Trophoblast cell (in vitro differentiated cells and primary cell): ENCODE measurements around the gene TMEM250.
A peak's percentile ranks its signal among the peaks of the same experiment; 100 is the strongest.

Experiments used
- DNase-seq, 2 donors: peaks; one replicate each; pipeline ENCODE4 v3.0.0-alpha.2; 2016
- H2AFZ ChIP-seq: 2 replicates; pipeline ENCODE4 v1.6.1; 2013; ENCODE audit warnings: low read length, moderate library complexity, mild to moderate bottlenecking; ENCODE audit not compliant: insufficient read depth, poor library complexity
- H2AK5ac ChIP-seq: 2 replicates; pipeline ENCODE4 v1.6.1; 2013; ENCODE audit warnings: mild to moderate bottlenecking, low read length
- H2BK120ac ChIP-seq: 2 replicates; pipeline ENCODE4 v1.6.1; 2013; ENCODE audit warnings: low read length, mild to moderate bottlenecking, moderate library complexity; ENCODE audit not compliant: insufficient read depth, poor library complexity
- H2BK12ac ChIP-seq: 2 replicates; pipeline ENCODE4 v1.6.1; 2013; ENCODE audit warnings: mild to moderate bottlenecking, low read length, moderate library complexity
- H2BK5ac ChIP-seq: 2 replicates; pipeline ENCODE4 v1.6.1; 2013; ENCODE audit warnings: low read length, low read depth, moderate library complexity, mild to moderate bottlenecking; ENCODE audit not compliant: poor library complexity
- H3K14ac ChIP-seq: 2 replicates; pipeline ENCODE4 v1.6.1; 2013; ENCODE audit warnings: mild to moderate bottlenecking, low read length
- H3K18ac ChIP-seq: 2 replicates; pipeline ENCODE4 v1.6.1; 2013; ENCODE audit warnings: mild to moderate bottlenecking, low read length
- H3K23ac ChIP-seq: 2 replicates; pipeline ENCODE4 v1.6.1; 2013; ENCODE audit warnings: low read length
- H3K27ac ChIP-seq: 2 replicates; pipeline ENCODE4 v1.5.1; 2013; ENCODE audit warnings: low read depth, mild to moderate bottlenecking, inconsistent platforms, low read length, moderate library complexity
- H3K27me3 ChIP-seq: 2 replicates; pipeline ENCODE4 v1.6.1; 2013; ENCODE audit warnings: inconsistent platforms, mild to moderate bottlenecking, low read length, moderate library complexity; ENCODE audit not compliant: insufficient read depth
- H3K36me3 ChIP-seq, 2 experiments: 1 replicate in 1 of 2; 2 replicates in 1 of 2; pipeline ENCODE4 v1.6.1; 2013; ENCODE audit warnings: low read length in 2 of 2, mild to moderate bottlenecking in 2 of 2, moderate library complexity in 1 of 2; ENCODE audit not compliant: insufficient read depth in 2 of 2, control insufficient read depth in 1 of 2
- H3K4ac ChIP-seq: 2 replicates; pipeline ENCODE4 v1.6.1; 2013; ENCODE audit warnings: low read depth, mild to moderate bottlenecking, low read length, moderate library complexity
- H3K4me1 ChIP-seq, 2 experiments: 1 replicate in 1 of 2; 2 replicates in 1 of 2; pipeline ENCODE4 v1.6.1; 2013; ENCODE audit warnings: low read length in 2 of 2, mild to moderate bottlenecking in 2 of 2, moderate library complexity in 1 of 2; ENCODE audit not compliant: insufficient read depth in 2 of 2, control insufficient read depth in 1 of 2
- H3K4me2 ChIP-seq: 2 replicates; pipeline ENCODE4 v1.6.1; 2013; ENCODE audit warnings: inconsistent platforms, mild to moderate bottlenecking, low read length, moderate library complexity
- H3K4me3 ChIP-seq: 2 replicates; pipeline ENCODE4 v1.5.1; 2013; ENCODE audit warnings: mild to moderate bottlenecking, low read depth, low read length, inconsistent platforms
- H3K79me1 ChIP-seq: one replicate; pipeline ENCODE4 v1.6.1; 2013; ENCODE audit warnings: low read length
- H3K79me2 ChIP-seq: 2 replicates; pipeline ENCODE4 v1.6.1; 2013; ENCODE audit warnings: low read length, mild to moderate bottlenecking; ENCODE audit not compliant: control insufficient read depth, insufficient read depth, poor library complexity
- H3K9ac ChIP-seq: 2 replicates; pipeline ENCODE4 v1.6.1; 2013; ENCODE audit warnings: mild to moderate bottlenecking, low read length
- H3K9me3 ChIP-seq: 2 replicates; pipeline ENCODE4 v1.6.1; 2013; ENCODE audit warnings: low read depth, mild to moderate bottlenecking, control low read depth, inconsistent platforms, low read length; ENCODE audit not compliant: insufficient read depth
- H4K12ac ChIP-seq: 2 replicates; pipeline ENCODE4 v1.6.1; 2013; ENCODE audit warnings: low read depth, mild to moderate bottlenecking, low read length, moderate library complexity
- H4K8ac ChIP-seq: 2 replicates; pipeline ENCODE4 v1.6.1; 2013; ENCODE audit warnings: low read depth, mild to moderate bottlenecking, low read length, moderate library complexity
- H4K91ac ChIP-seq: one replicate; pipeline ENCODE4 v1.6.1; 2013; ENCODE audit warnings: low read depth, mild to moderate bottlenecking, low read length, moderate library complexity
- WGBS: extraction: QIAGEN DNeasy Blood & Tissue Kit; methylation state at CpG from one replicate; pipeline ENCODE4 v1.1.7; 2013; ENCODE audit warnings: missing lambda C conversion rate; ENCODE audit not compliant: insufficient read length, insufficient coverage; ENCODE audit errors: extremely low coverage; 5-methylcytosine and 5-hydroxymethylcytosine counted together

TMEM250 gene

GRCh38 chr9:136085815-136086212 lies 32.9 kb downstream of the TMEM250 start:
- Histone ChIP-seq H3K79me1 (peaks cover under 1% of the 10 kb centered on the region), H3K27ac (no peak overlapping the region), H3K36me3 (peaks cover 0 to 7% of the 10 kb centered on the region in 2 experiments), H3K14ac (no peak overlapping the region), H2BK120ac (no peak overlapping the region), H3K4me2 (no peak overlapping the region), H3K27me3 (no peaks in the 10 kb centered on the region), H2BK5ac (no peak overlapping the region), H2AFZ (no peak overlapping the region), H3K9me3 (no peaks in the 10 kb centered on the region), H3K18ac (no peak overlapping the region), H3K4ac (no peak overlapping the region), H3K4me3 (no peak overlapping the region), H2AK5ac (no peak overlapping the region), H3K9ac (no peak overlapping the region), H4K12ac (no peak overlapping the region), H2BK12ac (no peak overlapping the region), H3K79me2 (no peaks in the 10 kb centered on the region), H4K91ac (no peak overlapping the region), H3K23ac (no peak overlapping the region), H4K8ac (no peak overlapping the region), H3K4me1 (peaks cover 3 to 4% of the 10 kb centered on the region in 2 experiments)
- DNase-seq, result no peak
- WGBS, result no CpG with 5 or more reads among the region's 16 CpGs

DNA sequence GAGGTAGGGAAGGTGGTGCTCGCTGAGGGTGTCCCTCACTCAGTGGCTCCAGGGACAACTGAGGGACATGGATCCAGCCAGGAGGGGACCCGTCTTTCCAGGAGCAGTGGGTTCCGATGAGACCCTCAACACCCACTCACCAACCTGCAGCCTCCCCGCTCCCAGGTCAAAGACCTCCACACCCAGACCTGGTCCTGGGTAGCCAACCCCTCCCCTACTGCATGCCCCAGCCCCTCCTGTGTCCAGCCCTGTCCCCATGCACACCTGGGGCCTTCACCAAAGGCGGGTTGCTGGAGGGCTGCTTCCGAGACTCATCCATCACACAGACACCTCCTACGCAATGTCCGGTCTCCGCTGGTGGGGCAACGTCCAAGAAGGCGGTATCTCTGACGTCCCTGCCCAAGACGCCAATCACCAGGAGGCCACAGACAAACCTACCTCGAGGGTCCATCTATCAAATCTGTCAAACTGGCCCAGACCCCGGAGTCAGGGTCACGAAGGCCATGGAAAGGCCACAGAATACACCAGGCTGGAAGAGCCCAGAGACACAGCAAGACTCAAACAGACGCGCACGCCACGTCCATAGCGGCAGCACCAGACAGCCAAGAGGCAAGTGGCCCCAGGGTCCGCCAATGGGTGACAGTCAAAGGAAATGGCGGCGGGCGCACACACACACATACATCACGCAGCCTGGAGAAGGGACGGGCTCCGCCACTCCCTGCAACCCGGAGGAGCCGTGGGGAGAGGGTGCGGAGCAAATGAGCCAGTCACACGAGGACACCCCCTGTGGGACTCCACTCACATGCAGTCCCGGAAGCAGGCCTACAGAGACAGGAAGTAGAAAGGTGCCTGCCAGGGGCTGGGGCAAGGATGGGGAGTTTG lies 34.4 kb downstream of the TMEM250 start:
- WGBS, result no CpG with 5 or more reads among the region's 33 CpGs
- Histone ChIP-seq H3K23ac (no peak overlapping the region), H4K12ac (no peak overlapping the region)

DNA sequence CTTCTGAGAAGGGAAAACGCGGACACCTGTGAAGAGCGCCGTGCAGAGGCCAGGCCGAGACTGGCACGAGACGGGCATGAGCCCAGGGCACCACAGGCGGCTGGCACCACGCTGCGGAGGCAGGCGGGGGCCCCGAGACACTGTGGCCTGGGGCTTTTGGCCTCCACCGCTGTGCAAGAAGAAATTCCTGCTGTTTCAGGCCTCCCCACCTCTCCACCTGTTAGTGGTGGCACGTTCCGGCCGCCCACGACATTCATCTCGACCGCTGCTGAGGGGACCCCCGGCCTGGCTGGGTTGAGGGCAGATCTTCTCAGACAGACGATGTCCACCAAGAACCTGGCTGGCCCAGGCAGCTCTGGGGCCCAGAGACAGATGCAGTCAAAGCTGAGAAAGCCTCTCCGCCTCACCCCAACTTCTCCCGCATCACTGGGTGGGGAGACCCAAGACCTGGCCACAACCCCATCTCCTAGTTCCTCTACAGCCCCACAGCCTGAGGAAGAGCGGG lies 35.1 kb downstream of the TMEM250 start:
- no peak overlapping the region for H3K18ac ChIP-seq
- H2BK12ac ChIP-seq, result no peak overlapping the region
- no CpG with 5 or more reads among the region's 24 CpGs for WGBS
- no peak overlapping the region for H4K12ac ChIP-seq
- H3K36me3 ChIP-seq, result peaks cover 0 to 7% of the 10 kb centered on the region in 2 experiments
- no peak overlapping the region for H3K27ac ChIP-seq
- no peak overlapping the region for H3K9ac ChIP-seq
- H3K4me3 ChIP-seq, result no peak overlapping the region
- H3K4me1 ChIP-seq, result no peaks in the 10 kb centered on the region
- H3K4ac ChIP-seq, result no peak overlapping the region
- no peak overlapping the region for H3K4me2 ChIP-seq
- no peaks in the 10 kb centered on the region for H3K27me3 ChIP-seq
- H4K91ac ChIP-seq, result no peak overlapping the region
- peaks cover 2% of the 10 kb centered on the region for H3K9me3 ChIP-seq
- H2AK5ac ChIP-seq, result no peak overlapping the region
- no peak overlapping the region for H3K14ac ChIP-seq
- no peak for DNase-seq
- H4K8ac ChIP-seq, result no peak overlapping the region
- no peaks in the 10 kb centered on the region for H3K79me1 ChIP-seq
- no peak overlapping the region for H2BK5ac ChIP-seq
- no peak overlapping the region for H2BK120ac ChIP-seq
- no peak overlapping the region for H3K23ac ChIP-seq
- H2AFZ ChIP-seq, result no peak overlapping the region
- no peaks in the 10 kb centered on the region for H3K79me2 ChIP-seq

More for the DNA sequence above, 34.4 kb downstream of the TMEM250 start:
- no peak overlapping the region for H3K4me2 ChIP-seq
- H3K79me2 ChIP-seq, result no peaks in the 10 kb centered on the region
- H3K36me3 ChIP-seq, result peaks cover 0 to 7% of the 10 kb centered on the region in 2 experiments
- no peak overlapping the region for H2AK5ac ChIP-seq
- H3K14ac ChIP-seq, result no peak overlapping the region
- no peak overlapping the region for H2BK5ac ChIP-seq
- no peak overlapping the region for H4K8ac ChIP-seq
- no peak overlapping the region for H3K9ac ChIP-seq
- H3K4ac ChIP-seq, result no peak overlapping the region
- peaks cover 2% of the 10 kb centered on the region for H3K9me3 ChIP-seq
- no peak overlapping the region for H3K18ac ChIP-seq
- H3K4me3 ChIP-seq, result no peak overlapping the region
- no peak overlapping the region for H2BK12ac ChIP-seq
- no peaks in the 10 kb centered on the region for H3K79me1 ChIP-seq
- DNase-seq, result no peak
- no peaks in the 10 kb centered on the region for H3K27me3 ChIP-seq
- no peak overlapping the region for H3K27ac ChIP-seq
- no peak overlapping the region for H2BK120ac ChIP-seq
- H3K4me1 ChIP-seq, result no peaks in the 10 kb centered on the region
- no peak overlapping the region for H4K91ac ChIP-seq
- H2AFZ ChIP-seq, result no peak overlapping the region

DNA sequence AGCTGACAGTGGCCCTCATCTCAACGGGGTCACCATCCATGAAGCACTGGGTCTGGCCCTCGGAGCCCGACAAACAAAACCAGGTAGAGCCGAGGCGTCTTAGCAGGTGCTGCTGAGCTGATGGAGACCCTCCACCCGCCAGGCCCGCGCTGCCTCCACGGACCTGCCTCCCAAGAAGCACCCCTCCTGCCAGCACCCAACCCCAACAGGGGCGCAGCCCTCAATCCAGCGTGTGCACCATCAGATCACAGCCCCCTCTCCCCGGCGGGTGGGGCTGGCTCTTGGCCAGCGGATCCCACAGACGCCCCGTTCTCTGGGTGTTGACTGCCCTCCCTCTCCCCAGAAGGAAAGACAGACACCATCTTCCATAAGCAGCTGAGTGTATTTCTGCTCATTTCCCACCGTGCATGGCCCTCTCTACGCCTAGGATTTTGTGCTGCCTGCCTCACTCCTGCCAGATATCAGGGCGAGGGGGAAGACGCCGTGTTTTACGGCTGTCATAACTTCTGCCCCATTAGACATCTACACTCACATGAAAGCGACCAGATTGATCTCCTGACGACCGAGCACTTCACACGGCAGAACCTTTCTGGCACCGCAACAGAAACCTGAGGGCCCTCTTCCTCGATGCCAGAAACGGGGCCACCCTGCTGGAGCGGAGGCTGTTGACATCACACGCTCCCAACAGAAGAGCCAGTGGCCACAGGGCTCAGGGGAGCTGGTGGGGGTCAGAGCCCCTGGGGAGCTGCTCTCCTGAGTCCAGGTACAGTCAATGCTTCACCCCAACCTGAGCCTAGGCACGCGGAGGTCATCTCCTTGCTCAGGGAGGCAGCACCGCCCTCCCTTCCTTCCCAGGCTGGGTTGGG lies 35.9 kb downstream of the TMEM250 start:
- H3K36me3 ChIP-seq, result peaks cover 0 to 7% of the 10 kb centered on the region in 2 experiments
- H3K18ac ChIP-seq, result no peak overlapping the region
- no peak overlapping the region for H2AFZ ChIP-seq
- no peak overlapping the region for H3K4me2 ChIP-seq
- peak overlapping the region; percentile 25 for H3K4me3 ChIP-seq
- H2BK120ac ChIP-seq, result no peak overlapping the region
- H3K27me3 ChIP-seq, result no peaks in the 10 kb centered on the region
- no peaks in the 10 kb centered on the region for H3K79me2 ChIP-seq
- no peak for DNase-seq
- no peak overlapping the region for H4K91ac ChIP-seq
- no peak overlapping the region for H3K9ac ChIP-seq
- no peak overlapping the region for H2BK5ac ChIP-seq
- H3K27ac ChIP-seq, result no peak overlapping the region
- H3K23ac ChIP-seq, result no peak overlapping the region
- H3K9me3 ChIP-seq, result peaks cover 2% of the 10 kb centered on the region
- H3K14ac ChIP-seq, result no peak overlapping the region
- no CpG with 5 or more reads among the region's 34 CpGs for WGBS
- no peaks in the 10 kb centered on the region for H3K4me1 ChIP-seq
- H2AK5ac ChIP-seq, result no peak overlapping the region
- no peak overlapping the region for H3K4ac ChIP-seq
- no peak overlapping the region for H2BK12ac ChIP-seq
- H3K79me1 ChIP-seq, result no peaks in the 10 kb centered on the region
- no peak overlapping the region for H4K8ac ChIP-seq
- no peak overlapping the region for H4K12ac ChIP-seq
